GM18508 (cell line): ENCODE results near the gene CEP290.
"Not testable (repeated sequence)": the region's sequence is repeated elsewhere in the genome, so short reads cannot be mapped to it uniquely, and the experiment has no call there.

Source experiments
- ATAC-seq: cut with Tn5 transposase; IDR thresholded peaks from one replicate; pipeline ENCODE4 v1.9.1; 2021; ENCODE audit warnings: moderate number of reproducible peaks; ENCODE audit not compliant: insufficient read depth, unreplicated experiment

Gene CEP290

GRCh38 chr12:88062474-88062873, 79.4 kb downstream of the CEP290 start:
- ATAC-seq, result peak; percentile 66

GRCh38 chr12:88058719-88059077, 83.2 kb downstream of the CEP290 start:
- no peak for ATAC-seq

- ATAC-seq, result no peak
Measured at GRCh38 chr12:88057994-88058718, 83.7 kb downstream of the CEP290 start.

- no peak for ATAC-seq
Measured at GRCh38 chr12:88056571-88056970, 85.3 kb downstream of the CEP290 start.

GRCh38 chr12:88052686-88053085, 89.2 kb downstream of the CEP290 start:
- no peak for ATAC-seq

GRCh38 chr12:88044035-88044434, 97.9 kb downstream of the CEP290 start:
- ATAC-seq, result no peak

GRCh38 chr12:88037770-88038169, 104.1 kb downstream of the CEP290 start:
- no peak for ATAC-seq

GRCh38 chr12:88036353-88036965, 105.4 kb downstream of the CEP290 start:
- ATAC-seq, result no peak

GRCh38 chr12:88035907-88036289, 106.0 kb downstream of the CEP290 start:
- ATAC-seq, result peak; percentile 7

GRCh38 chr12:88035271-88035906, 106.5 kb downstream of the CEP290 start:
- peak; percentile 96 for ATAC-seq

GRCh38 chr12:88031161-88031560, 110.7 kb downstream of the CEP290 start:
- ATAC-seq, result not testable (repeated sequence)

- no peak for ATAC-seq
Measured at GRCh38 chr12:88029093-88029665, 112.7 kb downstream of the CEP290 start, which contains the start of gene C12orf50. TSS of gene C12orf50 (minus strand) at chr12:88029401. CDS start at chr12:88026962, 2,439 bp downstream.

- ATAC-seq, result no peak
Measured at GRCh38 chr12:88026196-88026595, 115.7 kb downstream of the CEP290 start.

- ATAC-seq, result no peak
Measured at GRCh38 chr12:88017964-88018363, 123.9 kb downstream of the CEP290 start.

GRCh38 chr12:88015825-88016224, 126.1 kb downstream of the CEP290 start:
- ATAC-seq, result no peak

GRCh38 chr12:88011755-88012154, 130.1 kb downstream of the CEP290 start:
- no peak for ATAC-seq

- no peak for ATAC-seq
Measured at GRCh38 chr12:88006351-88006750, 135.5 kb downstream of the CEP290 start.

GRCh38 chr12:88001327-88001726, 140.6 kb downstream of the CEP290 start:
- ATAC-seq, result no peak
